Measurements from ENCODE around the gene PNPLA6.

GRCh38 chr19:7494416-7495098, 41.0 kb upstream of the PNPLA6 start:
- TF ChIP-seq POLR2A (IDR thresholded peaks at IDR 0.05) (peak; percentile 18), CTCF (IDR thresholded peaks at IDR 0.05) (peak in 3 of 4 donors; percentile 20 to 33 (median 32))

All from right lobe of liver (tissue), 4 donors.